Stimulated activated CD8-positive, alpha-beta memory T cell treated with anti-CD3 and anti-CD28 coated beads, Interleukin-2, amount 100 ng/mL, for 48 hours (primary cell): ENCODE data around the gene PGRMC2.
A peak's percentile ranks its signal among the peaks of the same experiment; 100 is the strongest.

Experiments used
- DNase-seq, 2 donors: peaks; one replicate each; pipeline ENCODE4 v3.0.0-alpha.2; 2020; ENCODE audit warnings: low read depth in 2 of 2

PGRMC2 gene

DNA sequence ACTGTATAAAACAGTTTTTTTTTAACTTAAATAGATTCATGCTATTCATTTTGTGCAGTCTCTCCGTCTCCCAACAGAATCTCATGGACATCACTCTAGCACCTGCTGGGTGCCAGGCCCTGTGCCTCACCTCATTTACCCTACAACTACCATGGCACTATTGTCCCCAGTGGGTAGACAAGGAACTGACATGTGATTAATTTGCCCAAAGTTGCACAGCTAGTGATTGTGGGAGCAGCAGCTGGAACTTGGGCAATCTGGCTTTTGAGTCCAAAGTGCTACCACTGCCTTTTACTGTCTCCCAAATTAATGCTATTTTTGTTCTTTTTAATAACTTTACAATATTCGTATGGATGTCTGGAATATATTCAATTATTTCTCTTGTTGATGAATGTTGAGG is 11.2 kb upstream of the PGRMC2 start:
- DNase-seq = no peak

DNA sequence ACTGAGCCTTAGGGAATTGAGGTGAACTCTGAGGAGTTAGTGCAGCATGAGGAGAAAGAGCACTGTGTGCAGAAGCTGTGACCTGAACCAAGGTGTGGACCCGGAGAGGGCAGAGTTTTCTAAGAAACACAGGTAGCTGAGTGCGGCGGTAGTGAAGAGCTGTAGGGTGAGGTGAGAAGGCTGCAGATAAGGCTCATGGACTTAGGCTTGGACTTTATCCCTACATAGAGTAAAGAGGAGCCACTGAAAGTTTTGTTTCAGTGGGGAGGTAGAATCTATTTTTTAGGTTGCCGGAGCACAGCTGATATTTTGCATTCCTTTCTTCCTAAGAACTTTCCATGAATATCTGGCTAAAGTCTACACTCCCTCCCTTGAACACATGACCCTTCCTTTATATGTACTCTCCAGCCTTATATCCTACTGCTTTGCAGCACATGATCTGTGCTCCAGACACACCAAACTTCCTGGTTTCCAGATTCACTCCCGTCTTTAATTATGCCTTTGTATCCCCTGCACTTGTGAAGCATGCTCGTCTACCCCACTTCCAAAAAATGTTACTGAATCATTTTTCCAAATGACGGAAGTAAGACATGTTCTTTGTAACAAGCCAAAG is 10.6 kb upstream of the PGRMC2 start:
- no peak for DNase-seq

DNA sequence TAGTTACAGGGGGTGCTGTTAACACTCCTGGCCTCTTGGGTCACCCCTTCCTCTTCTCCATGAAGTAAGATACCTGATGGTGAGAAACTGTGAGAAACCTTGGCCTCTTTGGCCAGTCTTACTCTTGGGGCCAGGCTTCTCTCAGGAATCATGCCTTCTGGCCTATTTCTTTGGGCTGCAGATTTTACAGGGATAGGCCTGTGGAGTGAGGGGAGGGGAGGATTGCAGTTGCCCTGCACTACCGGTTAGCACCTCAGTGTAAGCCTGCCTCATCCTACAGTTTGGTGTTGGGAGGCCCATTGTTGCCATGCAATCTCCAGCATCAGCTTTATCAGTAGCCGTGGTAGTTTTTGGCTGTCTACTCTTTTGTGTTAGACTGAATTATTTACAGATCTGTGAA is 7.6 kb upstream of the PGRMC2 start:
- no peak for DNase-seq

DNA sequence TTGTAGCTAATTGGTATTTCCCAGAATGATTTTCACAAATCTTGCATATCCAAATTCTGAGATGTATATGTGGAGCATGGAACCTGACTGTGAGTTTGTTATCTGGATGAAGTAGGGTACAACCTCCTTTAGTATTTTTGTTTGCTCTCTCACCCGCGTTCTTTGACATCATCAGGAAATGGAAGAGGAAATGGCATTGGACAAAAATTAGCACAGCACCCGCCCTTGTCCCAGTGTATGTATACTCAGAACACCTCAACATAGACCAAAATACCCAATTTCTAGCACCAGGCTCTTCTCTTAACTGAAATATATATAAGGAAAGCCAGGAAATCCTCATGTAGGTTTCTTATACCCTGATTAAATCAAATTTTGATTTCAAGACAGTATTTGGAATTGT is 6.9 kb upstream of the PGRMC2 start:
- DNase-seq = no peak

DNA sequence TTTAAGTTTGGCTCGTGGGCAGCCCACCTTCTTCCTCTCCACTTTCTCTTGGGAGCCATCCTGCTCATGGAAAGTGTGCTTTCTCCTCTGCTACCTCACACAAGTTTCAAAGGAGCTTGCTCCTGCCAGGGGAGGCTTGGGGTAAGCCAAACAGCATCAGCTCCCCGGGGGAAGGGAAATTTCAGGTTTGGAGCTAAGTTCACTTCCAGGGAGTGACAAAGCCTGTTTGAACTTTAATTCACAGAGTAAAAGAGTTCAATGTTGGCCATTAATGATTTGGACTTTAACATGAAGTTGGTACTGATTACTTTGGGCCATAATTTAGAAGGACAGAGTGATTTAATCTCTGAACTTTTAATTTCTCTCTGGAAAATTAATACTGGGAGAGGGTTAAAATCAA is 4.7 kb upstream of the PGRMC2 start:
- DNase-seq = no peak

DNA sequence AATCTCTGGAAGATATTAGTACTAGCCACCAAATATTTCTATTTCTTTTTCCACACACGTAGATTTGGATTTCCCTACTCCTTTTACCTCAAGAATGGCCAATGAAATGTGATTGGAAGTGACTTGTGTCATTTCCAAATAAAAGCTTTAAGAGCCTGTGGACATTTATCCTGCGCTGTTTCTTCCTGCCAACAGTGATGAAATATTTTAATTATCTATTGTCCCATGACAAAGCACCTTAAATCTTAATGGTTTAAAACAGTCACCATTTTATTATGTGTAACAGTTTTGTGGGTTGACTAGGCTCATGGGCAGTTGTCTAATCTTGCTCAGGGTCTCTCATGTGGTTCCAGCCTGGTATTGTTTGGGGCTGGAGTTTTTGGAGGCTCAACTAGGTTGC is 3.5 kb upstream of the PGRMC2 start:
- DNase-seq = no peak

DNA sequence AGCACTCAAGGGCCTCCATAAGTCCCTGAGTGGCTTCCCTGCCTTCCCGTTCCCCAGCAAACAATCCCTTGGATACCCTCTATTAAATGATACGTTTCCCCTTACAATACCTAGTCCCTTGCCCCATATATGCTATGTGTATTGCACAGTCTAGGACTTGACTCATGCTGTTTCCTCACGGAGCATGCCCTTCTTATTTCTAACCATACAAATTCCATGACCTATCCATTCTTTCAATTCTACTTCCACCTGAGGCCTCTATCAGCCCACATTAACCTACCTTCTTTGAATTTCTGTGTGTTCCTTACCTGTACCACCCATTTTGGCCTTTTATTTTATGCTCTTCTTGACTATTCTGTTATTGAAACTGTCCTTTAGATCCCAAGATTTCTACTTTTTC is 2.9 kb upstream of the PGRMC2 start:
- DNase-seq = no peak

DNA sequence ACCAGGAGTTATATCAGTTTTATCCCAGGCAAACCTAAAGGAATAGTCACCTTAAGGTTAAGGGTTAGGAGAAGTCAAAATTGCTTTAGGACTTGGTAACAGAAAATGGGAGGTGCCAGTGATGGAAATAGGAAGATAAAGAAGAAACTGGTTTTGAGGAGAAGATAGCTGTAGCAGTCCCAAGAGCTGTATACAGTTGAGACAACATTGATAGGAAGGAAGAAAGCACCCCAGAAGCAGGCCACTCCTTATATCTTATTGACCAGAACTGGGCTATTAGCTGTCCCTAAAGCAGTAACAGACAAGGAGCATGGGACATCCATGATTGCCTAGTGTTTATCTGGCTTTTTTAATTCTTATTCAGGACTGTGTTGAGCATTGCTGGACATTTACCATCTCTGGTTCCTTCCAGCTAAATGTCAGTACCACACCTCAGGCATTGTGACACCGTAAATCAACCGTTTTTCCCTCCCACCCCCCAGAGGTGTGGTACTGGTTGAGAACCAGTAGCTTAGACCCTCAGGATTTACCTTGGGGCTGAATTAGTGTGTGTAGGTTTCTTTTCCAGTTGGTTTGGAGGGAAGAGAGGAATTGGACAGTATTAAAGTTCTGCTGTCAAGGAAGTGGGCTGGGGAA is 2.0 kb upstream of the PGRMC2 start:
- DNase-seq = no peak

DNA sequence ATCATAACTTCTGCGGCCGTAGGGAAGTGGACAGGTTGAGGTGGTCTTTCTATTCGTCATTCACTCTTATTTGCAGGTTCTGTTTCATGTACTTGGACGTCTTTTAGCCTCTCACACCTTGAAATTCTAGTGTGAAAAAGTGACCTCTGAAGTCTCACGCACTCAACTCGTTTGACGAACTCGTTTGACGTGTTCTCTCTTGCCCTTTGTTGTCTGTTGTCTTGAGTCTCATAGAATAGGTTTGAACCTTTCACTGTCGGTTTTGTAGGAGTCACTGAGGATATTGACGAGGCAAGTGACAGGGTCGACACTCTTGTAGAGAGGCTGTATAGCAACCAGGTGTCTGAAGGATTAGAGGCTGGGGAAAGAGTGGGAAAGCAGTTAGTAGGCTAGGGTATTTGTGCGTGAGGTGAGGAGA is 1.1 kb upstream of the PGRMC2 start:
- DNase-seq = no peak

DNA sequence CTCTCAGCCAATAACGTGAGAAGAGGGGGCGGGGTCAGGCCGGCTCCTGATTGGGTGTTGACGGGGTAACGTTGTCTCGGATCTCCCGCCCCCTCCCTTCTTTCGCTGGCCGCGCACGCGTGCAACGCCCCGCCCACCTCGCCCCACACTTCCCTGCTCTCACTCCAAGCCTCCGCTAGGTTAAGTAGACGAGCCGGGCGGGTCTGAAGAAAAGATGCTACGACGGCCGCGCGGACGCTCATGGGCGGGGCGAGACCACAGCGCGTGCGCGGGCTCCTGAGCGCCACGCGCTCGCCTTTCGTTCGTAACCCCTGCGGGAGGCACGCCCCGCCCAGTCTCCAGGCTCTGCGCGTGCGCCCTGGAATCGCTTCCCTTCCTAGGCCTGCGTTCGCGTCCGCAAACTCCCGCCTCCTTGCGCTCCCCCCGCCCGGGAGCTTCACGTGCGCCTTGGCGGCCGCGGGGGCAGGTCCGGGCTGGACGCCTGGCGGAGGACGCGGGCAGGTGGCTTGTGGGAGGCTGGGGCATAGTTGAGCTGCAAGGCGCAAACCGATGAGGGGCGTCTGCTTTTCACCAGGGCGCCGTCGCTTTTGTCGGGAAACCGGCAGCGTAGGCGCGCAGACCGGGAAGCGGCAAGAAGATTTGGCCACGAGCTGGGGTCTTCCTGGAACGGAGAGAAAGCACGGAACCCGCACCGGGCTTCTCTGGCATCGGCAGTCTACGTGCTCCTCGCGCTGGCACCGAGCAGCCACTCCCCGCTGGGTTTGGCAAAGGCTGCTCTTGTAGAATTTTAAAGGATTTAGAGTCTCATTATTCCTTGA is 467 bp upstream of the PGRMC2 start:
- DNase-seq = peak; percentile 99 to 100

DNA sequence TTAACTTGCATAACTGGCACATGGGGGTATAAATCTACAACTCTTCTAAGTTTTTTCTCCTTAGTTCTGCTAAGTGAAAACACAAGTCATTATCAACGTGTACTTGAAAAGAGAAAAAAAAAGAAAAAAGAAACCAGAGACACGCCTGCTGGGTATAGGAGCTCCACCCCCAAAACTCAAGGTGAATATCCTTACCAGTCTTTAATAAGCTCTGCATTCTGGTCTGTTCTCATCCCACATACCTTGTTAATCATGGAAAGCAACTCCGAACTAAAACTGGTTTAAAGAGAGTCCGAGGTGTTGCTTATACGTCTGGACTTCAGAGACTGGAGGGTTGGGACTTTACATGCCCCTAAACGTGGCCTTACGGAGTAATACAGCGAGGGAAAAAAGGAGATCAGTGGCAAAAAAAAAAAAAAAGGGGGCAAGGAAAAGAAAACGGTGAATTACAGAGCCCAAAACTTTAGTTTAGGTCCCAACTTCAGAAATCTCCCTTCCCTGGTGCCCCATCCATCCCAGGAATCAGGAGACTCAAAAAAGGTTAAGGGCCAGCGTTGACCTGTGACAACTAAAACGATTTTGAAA is 1.0 kb downstream of the PGRMC2 start:
- no peak for DNase-seq

DNA sequence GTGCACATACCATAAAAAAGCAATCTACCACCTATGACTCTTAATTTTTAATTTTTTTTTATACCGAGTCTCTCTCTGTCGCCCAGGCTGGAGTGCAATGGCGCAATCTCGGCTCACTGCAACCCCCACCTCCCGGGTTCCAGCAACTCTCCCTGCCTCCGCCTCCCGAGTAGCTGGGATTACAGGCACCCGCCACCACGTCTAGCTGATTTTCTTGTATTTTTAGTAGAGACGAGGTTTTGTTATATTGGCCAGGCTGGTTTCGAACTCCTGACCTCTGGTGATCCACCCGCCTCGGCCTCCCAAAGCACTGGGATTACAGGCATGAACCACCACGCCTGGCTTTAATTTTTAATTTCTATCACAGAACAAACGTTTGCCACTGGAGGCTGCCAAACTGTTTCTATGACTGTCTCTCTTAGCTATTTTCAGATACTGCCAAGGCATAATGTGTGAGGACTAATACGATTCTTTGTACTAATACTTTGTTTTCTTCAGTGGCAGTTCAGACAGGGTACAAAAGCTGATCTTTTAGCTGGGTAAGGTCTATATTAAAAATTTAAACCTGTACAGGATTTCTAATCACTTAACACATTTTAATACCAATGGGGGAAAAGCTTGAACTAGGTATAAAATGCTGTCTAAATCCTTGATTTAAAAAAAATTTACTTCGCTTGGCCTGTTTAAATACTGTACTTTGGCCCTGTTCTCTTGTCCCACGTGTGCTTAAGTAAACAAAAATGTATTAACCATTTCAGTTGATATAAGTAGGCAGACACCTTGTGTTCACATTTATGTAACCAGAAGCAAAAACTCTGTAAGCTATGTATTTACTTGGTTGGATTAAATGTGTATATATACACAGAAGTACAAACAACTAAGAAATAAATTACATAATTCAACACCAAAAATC is 2.3 kb downstream of the PGRMC2 start:
- no peak for DNase-seq

DNA sequence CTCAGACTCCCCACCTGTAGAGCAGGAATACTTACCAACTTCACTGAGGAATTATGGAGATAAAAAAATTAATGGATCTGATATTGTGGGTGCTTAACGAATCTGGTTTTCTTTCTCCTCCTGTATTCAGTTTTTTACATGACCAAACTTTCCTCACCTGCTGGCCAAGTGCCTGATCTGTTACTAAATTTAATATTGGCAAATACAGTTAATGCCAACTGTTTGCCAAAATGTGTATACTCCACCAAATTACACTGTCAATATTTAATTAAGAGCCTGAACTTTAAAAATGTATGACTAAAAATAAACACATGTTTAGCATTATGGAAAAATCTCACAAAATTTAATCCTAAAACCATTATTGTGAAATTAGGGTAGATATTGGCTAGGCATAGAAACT is 3.3 kb downstream of the PGRMC2 start:
- no peak for DNase-seq

DNA sequence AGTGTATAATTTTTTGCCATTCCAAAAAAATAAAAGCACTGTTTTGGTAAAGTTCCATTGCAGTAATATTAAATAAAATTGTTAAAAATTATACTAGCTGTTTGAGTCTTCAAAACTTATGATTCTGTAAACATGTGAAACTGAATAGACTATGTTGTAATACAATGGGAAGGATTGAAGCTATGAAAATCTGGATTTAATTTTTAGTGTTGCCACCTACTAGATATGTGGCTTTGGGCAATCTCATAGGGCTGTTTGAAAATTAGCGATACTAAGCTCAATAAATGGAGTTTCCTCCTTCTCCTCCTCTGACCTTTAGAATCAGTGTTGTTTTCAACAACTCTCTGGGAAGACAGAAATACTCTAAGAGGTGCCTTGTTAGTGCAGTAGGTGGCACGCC is 4.5 kb downstream of the PGRMC2 start:
- DNase-seq = no peak

DNA sequence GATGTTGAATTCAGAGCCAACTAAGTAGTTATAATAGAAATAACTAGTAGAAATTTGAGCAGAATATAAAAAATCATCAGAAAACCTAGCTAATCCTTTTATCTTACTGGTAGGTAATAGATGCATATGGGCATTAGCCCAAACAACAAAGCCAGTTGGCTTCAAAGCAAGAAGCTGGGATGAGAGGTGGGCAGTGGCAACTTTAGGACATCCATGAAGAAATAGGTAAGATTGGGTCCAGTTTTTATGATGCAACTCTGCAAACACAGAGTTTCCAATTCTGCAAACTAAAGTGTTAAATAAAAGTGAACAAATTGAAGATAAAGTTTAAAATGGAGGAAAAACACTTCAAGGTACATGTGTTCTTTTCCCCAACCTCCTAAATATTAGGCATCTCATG is 5.1 kb downstream of the PGRMC2 start:
- no peak for DNase-seq

DNA sequence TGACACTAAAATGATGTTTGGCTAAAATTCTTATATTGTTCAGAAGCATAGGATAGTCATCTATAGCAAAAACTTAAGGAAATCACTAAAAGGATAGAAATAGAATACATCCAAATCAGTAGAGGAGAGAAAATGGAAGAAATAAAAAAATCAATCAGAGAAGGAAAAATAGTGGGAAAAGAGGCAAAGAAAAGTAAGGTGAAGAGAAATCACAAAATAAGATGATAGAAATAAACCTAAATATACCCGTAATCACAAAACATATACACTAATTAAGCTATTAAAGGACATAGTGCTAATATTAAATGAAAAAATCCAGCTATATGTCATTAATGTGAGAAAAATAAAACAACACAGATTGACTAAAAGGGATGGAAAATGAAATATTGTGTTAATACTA is 6.3 kb downstream of the PGRMC2 start:
- DNase-seq = no peak

DNA sequence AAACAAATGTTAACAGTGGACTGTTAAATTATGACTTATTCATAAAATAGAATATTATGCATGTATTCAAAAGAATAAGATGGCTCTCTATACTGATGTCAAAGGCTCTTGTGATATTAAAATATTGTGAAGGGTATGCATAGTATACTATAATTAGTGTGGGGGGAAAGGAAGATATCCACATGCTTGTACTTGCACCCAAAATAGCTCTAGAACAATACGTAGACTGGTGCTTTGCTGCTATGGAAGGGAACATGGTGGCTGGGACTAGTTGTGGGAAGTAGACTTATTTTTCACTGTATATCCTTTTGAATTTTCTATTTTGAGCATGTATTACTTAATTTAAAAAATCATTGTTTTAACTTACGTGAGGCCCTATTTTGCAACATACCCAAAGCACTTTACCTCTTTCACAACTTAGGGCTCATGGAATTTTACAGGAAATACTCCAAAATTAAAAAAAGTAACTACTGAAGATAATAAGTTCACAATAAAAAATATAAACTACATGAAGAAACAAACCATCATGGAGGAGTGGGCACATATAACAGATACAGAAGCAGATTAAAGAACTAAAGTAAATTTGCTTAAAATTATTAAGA is 7.9 kb downstream of the PGRMC2 start:
- no peak for DNase-seq

DNA sequence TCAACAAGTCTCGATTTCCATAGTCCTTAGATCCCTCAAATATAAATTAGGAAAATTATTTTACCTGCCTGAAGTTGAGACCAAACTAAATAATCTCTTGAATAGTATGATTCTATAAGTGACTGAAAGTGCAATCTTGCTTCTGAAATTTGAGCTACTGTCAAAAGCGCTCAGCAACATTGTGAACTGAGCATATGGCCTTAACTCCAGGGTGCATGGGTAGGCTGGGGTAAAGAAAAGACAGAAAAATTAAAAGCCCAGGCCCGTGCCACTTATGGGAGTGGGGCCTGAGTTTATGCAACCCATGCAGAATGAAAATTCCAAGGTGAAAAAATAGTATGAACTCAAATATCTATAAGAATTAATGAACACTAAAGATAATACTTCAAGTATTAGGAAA is 9.8 kb downstream of the PGRMC2 start:
- DNase-seq = no peak

DNA sequence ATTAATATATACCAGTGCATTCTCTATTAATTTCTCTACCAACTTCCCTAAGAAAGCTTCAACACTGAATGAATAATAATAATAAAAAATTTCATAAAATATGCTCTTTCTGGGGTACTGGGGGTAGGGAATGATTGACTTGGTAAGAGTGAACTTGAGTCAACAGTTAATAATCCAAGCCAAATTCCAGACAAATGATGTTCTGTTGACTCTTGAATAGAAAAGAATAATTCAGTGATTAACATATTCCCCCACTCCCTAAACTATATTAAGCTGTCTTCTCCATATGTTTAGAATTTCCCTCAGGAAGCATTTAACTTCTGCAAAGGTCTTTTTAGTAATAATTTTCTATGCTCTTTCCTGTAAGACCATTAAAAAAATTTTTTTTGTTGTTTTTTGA is 12.3 kb downstream of the PGRMC2 start:
- no peak for DNase-seq

DNA sequence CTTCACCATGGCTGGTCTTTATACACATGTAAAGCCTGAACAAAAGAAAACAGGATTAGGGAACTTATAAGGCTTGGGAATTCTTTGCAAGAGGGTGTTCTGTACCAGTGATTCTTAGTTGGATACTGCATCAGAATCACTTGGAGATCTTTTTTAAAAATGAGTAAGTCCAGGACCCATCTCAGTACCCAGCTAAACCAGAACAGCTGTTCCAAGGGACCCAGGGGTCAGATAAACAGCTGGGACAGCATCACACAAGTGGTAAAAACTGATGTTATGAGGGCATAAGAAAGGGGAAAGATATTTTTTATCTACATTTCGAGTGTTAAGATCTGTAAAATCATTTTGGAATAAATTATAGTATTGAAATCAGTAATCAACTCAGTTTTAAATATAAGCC is 16.1 kb downstream of the PGRMC2 start:
- no peak for DNase-seq

DNA sequence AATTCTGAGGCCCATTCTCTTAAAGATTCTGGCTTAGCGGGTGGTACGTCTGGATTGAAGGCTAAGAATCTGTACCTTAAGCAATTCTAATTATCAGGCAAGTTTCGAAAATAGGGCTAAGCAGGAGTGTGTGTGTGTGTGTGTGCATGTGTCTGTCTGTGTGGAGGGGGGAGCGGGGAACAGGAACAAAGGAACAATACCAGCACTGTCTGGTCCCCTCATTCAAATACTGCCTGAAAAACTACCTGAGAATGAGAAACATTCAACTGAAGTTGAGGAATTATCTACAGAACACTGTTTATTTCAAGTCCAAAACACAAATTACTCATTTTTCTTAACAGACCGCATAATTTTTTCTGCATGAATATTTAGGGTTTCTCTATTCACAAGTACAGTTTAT is 18.6 kb downstream of the PGRMC2 start:
- DNase-seq = no peak
